ENCODE data around the gene BRINP3. TPM values are rescaled to one million over a fixed set of nuclear protein-coding genes. Genes with fewer than 3 reads are reported as not detected.

Gene BRINP3
- total and polyA plus RNA-seq, 9 of the 15 experiments (the other 6 are each of a cell fraction or from before 2014, with no cell fraction given): 0.09 to 0.75 (median 0.19) TPM; not detected in 1

DNA sequence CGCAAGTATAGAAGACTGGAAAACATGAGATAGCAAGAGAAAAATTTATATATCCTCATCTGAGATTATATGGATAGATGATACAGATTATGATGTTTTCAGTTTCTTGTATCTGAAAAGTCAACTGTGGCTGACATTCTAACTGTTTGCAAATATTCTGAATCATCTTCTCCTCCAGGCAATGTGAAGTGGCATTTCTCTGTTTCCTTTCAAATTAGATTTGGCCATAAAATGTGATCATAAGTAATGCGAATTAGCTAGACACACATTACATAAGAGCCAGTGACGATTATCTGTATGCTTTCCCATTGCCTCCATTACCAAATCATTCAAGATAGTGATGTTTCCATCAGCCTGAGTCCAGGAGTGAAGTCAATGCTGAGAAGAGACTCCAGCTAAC lies 265.2 kb downstream of the BRINP3 start:
- Histone ChIP-seq H3K9me3 (replicated peaks; ENCODE audit: control insufficient read depth, insufficient read depth, low read depth, low read length) (no peaks in the 10 kb centered on the region), H3K4me3 (no peak overlapping the region), H3K27me3 (ENCODE audit: control insufficient read depth in 2 of 2, insufficient read depth in 2 of 2, low read length in 2 of 2) (no peaks in the 10 kb centered on the region), H3K9me1 (ENCODE audit: control insufficient read depth, insufficient read depth, low read length) (no peaks in the 10 kb centered on the region), H3K9ac (ENCODE audit: insufficient read depth in 1 of 2, low read depth in 2 of 2, low read length in 2 of 2) (no peak overlapping the region), H2AFZ (ENCODE audit: low read depth, low read length) (no peak overlapping the region), H3K79me2 (ENCODE audit: control insufficient read depth, insufficient read depth, low read length) (no peaks in the 10 kb centered on the region), H4K20me1 (replicated peaks; ENCODE audit: control insufficient read depth, insufficient read depth, low read length) (no peaks in the 10 kb centered on the region), H3K36me3 (ENCODE audit: control insufficient read depth, insufficient read depth, low read length) (no peaks in the 10 kb centered on the region), H3K27ac (ENCODE audit: extremely low read depth, low read depth, low read length) (no peak overlapping the region), H3K4me1 (replicated peaks in 1 of 2; ENCODE audit: control insufficient read depth in 2 of 2, insufficient read depth in 2 of 2, low read length in 2 of 2) (no peaks in the 10 kb centered on the region), H3K4me2 (ENCODE audit: insufficient read depth, low read length) (no peak overlapping the region)
- ChIA-PET CTCF (ENCODE audit: low intra/inter-chr PET ratio) (no interaction called here), POLR2A (no interaction called here)
- no TSS peak for BruUV-seq (replicated peaks)
- FAIRE-seq: no peak
- intact Hi-C loops (cut with micrococcal nuclease) (no loop called here), in situ Hi-C loops (cut with MboI) (no loop called here)
- DNase-seq (ENCODE audit: extremely low read depth in 1 of 4, low spot score in 3 of 4): no peak
- ATAC-seq: no peak
- WGBS (ENCODE audit: insufficient coverage, low coverage, missing lambda C conversion rate): 0% methylated on average over 3 of the region's 3 CpGs
- TF ChIP-seq CBX8 (IDR thresholded peaks at IDR 0.05; ENCODE audit: borderline replicate concordance, extremely low read depth, low read depth, low read length, poor library complexity, severe bottlenecking): no peak
- TF ChIP-seq, protein P1, sequence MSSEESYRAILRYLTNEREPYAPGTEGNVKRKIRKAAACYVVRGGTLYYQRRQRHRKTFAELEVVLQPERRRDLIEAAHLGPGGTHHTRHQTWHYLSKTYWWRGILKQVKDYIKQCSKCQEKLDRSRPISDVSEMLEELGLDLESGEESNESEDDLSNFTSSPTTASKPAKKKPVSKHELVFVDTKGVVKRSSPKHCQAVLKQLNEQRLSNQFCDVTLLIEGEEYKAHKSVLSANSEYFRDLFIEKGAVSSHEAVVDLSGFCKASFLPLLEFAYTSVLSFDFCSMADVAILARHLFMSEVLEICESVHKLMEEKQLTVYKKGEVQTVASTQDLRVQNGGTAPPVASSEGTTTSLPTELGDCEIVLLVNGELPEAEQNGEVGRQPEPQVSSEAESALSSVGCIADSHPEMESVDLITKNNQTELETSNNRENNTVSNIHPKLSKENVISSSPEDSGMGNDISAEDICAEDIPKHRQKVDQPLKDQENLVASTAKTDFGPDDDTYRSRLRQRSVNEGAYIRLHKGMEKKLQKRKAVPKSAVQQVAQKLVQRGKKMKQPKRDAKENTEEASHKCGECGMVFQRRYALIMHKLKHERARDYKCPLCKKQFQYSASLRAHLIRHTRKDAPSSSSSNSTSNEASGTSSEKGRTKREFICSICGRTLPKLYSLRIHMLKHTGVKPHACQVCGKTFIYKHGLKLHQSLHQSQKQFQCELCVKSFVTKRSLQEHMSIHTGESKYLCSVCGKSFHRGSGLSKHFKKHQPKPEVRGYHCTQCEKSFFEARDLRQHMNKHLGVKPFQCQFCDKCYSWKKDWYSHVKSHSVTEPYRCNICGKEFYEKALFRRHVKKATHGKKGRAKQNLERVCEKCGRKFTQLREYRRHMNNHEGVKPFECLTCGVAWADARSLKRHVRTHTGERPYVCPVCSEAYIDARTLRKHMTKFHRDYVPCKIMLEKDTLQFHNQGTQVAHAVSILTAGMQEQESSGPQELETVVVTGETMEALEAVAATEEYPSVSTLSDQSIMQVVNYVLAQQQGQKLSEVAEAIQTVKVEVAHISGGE (CRISPR knock-in tag; IDR thresholded peaks at IDR 0.05): no peak
- TF ChIP-seq ZNF282 (CRISPR knock-in tag; IDR thresholded peaks at IDR 0.05): no peak
- TF ChIP-seq, protein P2, sequence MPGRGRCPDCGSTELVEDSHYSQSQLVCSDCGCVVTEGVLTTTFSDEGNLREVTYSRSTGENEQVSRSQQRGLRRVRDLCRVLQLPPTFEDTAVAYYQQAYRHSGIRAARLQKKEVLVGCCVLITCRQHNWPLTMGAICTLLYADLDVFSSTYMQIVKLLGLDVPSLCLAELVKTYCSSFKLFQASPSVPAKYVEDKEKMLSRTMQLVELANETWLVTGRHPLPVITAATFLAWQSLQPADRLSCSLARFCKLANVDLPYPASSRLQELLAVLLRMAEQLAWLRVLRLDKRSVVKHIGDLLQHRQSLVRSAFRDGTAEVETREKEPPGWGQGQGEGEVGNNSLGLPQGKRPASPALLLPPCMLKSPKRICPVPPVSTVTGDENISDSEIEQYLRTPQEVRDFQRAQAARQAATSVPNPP (IDR thresholded peaks at IDR 0.05; ENCODE audit: borderline replicate concordance, insufficient read depth, insufficient read length): no peak
- TF ChIP-seq LARP7 (IDR thresholded peaks at IDR 0.05): no peak
- TF ChIP-seq, protein P3, sequence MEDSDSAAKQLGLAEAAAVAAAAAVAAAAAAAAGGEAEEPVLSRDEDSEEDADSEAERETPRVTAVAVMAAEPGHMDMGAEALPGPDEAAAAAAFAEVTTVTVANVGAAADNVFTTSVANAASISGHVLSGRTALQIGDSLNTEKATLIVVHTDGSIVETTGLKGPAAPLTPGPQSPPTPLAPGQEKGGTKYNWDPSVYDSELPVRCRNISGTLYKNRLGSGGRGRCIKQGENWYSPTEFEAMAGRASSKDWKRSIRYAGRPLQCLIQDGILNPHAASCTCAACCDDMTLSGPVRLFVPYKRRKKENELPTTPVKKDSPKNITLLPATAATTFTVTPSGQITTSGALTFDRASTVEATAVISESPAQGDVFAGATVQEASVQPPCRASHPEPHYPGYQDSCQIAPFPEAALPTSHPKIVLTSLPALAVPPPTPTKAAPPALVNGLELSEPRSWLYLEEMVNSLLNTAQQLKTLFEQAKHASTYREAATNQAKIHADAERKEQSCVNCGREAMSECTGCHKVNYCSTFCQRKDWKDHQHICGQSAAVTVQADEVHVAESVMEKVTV (CRISPR knock-in tag; IDR thresholded peaks at IDR 0.05): no peak
- TF ChIP-seq ZNF133 (CRISPR knock-in tag; IDR thresholded peaks at IDR 0.05): no peak
- no peak for TF ChIP-seq POLR2AphosphoS5 (IDR thresholded peaks at IDR 0.05; ENCODE audit: control insufficient read depth, insufficient read depth, low read depth, low read length)
- TF ChIP-seq ZNF316 (IDR thresholded peaks at IDR 0.05): no peak
